Small intestine (tissue), 16 donors: ENCODE measurements around the gene CYP3A5. TPM values are rescaled to one million over a fixed set of nuclear protein-coding genes. Genes with fewer than 3 reads are reported as not detected.
A peak's percentile ranks its signal among the peaks of the same experiment; 100 is the strongest.
"Not testable (repeated sequence)": the region's sequence is repeated elsewhere in the genome, so short reads cannot be mapped to it uniquely, and the experiment has no call there.

Experiments
- DNase-seq, 2 donors: peaks; one replicate each; pipeline versions ENCODE4 v3.0.0 to v3.0.0-alpha.2; 2013
- FAIRE-seq: peaks from 2 replicates; lab custom pipeline; 2012; peaks lifted over from hg19 to GRCh38; lab: Jason Lieb, UNC
- H3K27ac ChIP-seq, 3 donors: one replicate each; pipeline ENCODE4 v1.5.1; 2013; ENCODE audit warnings: low read length in 2 of 3, mild to moderate bottlenecking in 2 of 3, control low read depth in 1 of 3, inconsistent platforms in 1 of 3, low read depth in 1 of 3, moderate library complexity in 1 of 3
- H3K27me3 ChIP-seq, 3 donors: one replicate each; pipeline ENCODE4 v1.6.1; 2013; ENCODE audit warnings: low read length in 3 of 3, inconsistent platforms in 1 of 3; ENCODE audit not compliant: control insufficient read depth in 3 of 3, insufficient read depth in 3 of 3
- H3K36me3 ChIP-seq, 3 donors: one replicate each; pipeline ENCODE4 v1.6.1; 2013; ENCODE audit warnings: low read length in 3 of 3, inconsistent platforms in 1 of 3, low read depth in 1 of 3, mild to moderate bottlenecking in 1 of 3, moderate library complexity in 1 of 3; ENCODE audit not compliant: control insufficient read depth in 3 of 3, insufficient read depth in 2 of 3
- H3K4me1 ChIP-seq, 3 donors: one replicate each; pipeline ENCODE4 v1.6.1; 2013; ENCODE audit warnings: low read length in 2 of 3, inconsistent platforms in 1 of 3, low read depth in 1 of 3, mild to moderate bottlenecking in 1 of 3, moderate library complexity in 1 of 3; ENCODE audit not compliant: control insufficient read depth in 3 of 3, insufficient read depth in 2 of 3
- H3K4me3 ChIP-seq, 3 donors: one replicate each; pipeline ENCODE4 v1.5.1; 2013; ENCODE audit warnings: low read length in 3 of 3, control low read depth in 1 of 3, inconsistent platforms in 1 of 3, low read depth in 1 of 3, mild to moderate bottlenecking in 1 of 3, moderate library complexity in 1 of 3
- H3K9me3 ChIP-seq, 2 donors: one replicate each; pipeline ENCODE4 v1.6.1; 2013; ENCODE audit warnings: low read depth in 1 of 2, low read length in 1 of 2; ENCODE audit not compliant: control insufficient read depth in 2 of 2, insufficient read depth in 1 of 2
- WGBS, 3 donors: extraction: QIAGEN DNeasy Blood & Tissue Kit; methylation state at CpG; one replicate each; pipeline ENCODE4 v1.1.7; 2013; 5-methylcytosine and 5-hydroxymethylcytosine counted together
- long read RNA-seq, 10 donors: transcript quantifications; one replicate each; lab custom pipeline, GENCODE V29; 2026
- polyA plus RNA-seq, 4 donors: library from polyadenylated mRNA; stranded (reverse) in 3 of 4; unstranded in 1 of 4; fragments of 200-250 nt in 3 of 4; fragments of 120-200 nt in 1 of 4; gene quantifications; one replicate each; pipeline versions ENCODE4 v1.2.1 to v1.2.3, GENCODE V29; 2013
- donor health status: healthy with polysubstance abuse.
- donor health status: control.
- donor health status: control.
- donor health status: Bipolar disorder and iron deficiency.
- donor health status: healthy.

Gene CYP3A5
- polyA plus RNA-seq: 1,000 to 10,000 TPM in 1 of 4 donors, 100 to 1,000 TPM in 2, 10 to 100 TPM in 1; 63.7 to 1,093 (median 419) TPM
- long read RNA-seq, donor 1, transcript CYP3A5-203 (5 exons, 1,105 nt): minor isoform, 12 of 112 reads
- long read RNA-seq, donor 1, transcript CYP3A5-201 (13 exons, 1,720 nt): major isoform, 29 of 112 reads
- long read RNA-seq, donor 1, partial matches to known transcripts: 63 of 112 reads
- long read RNA-seq, donor 1, other reads (novel, unspliced or antisense): 0 of 112 reads
- long read RNA-seq, donor 2, partial matches to known transcripts: 0 of 6 reads
- long read RNA-seq, donor 2, other reads (novel, unspliced or antisense): 0 of 6 reads
- long read RNA-seq, donor 3, transcript CYP3A5-215 (3 exons, 622 nt): major isoform, 5 of 15 reads
- long read RNA-seq, donor 3, partial matches to known transcripts: 5 of 15 reads
- long read RNA-seq, donor 3, other reads (novel, unspliced or antisense): 0 of 15 reads
- long read RNA-seq, donor 4: 0 reads
- long read RNA-seq, donor 5, partial matches to known transcripts: 0 of 2 reads
- long read RNA-seq, donor 5, other reads (novel, unspliced or antisense): 0 of 2 reads
- long read RNA-seq, donor 6, transcript CYP3A5-203 (5 exons, 1,105 nt): minor isoform, 6 of 35 reads
- long read RNA-seq, donor 6, transcript CYP3A5-215 (3 exons, 622 nt): minor isoform, 7 of 35 reads
- long read RNA-seq, donor 6, transcript CYP3A5-201 (13 exons, 1,720 nt): major isoform, 11 of 35 reads
- long read RNA-seq, donor 6, partial matches to known transcripts: 11 of 35 reads
- long read RNA-seq, donor 6, other reads (novel, unspliced or antisense): 0 of 35 reads
- long read RNA-seq, donor 7: 0 reads
- long read RNA-seq, donor 8: 0 reads
- long read RNA-seq, donor 9, partial matches to known transcripts: 0 of 2 reads
- long read RNA-seq, donor 9, other reads (novel, unspliced or antisense): 0 of 2 reads
- long read RNA-seq, donor 10, transcript CYP3A5-215 (3 exons, 622 nt): major isoform, 7 of 22 reads
- long read RNA-seq, donor 10, partial matches to known transcripts: 8 of 22 reads
- long read RNA-seq, donor 10, other reads (novel, unspliced or antisense): 0 of 22 reads

GRCh38 chr7:99679400-99680191 lies at the start of gene CYP3A5:
TSS of gene CYP3A5 (minus strand) at chr7:99679996. CDS start at chr7:99679896, 100 bp downstream.
- Histone ChIP-seq H3K9me3 (peaks cover 0 to 14% of the 10 kb centered on the region in 2 donors), H3K27ac (peak within 1 kb of the TSS; percentile 83 to 95 (median 88)), H3K4me3 (peak within 1 kb of the TSS in 2 of 3 donors; percentile 42 to 65), H3K4me1 (peaks cover 0 to 21% (median 4%) of the 10 kb centered on the region in 3 donors), H3K27me3 (no peaks in the 10 kb centered on the region), H3K36me3 (peaks cover 2 to 19% (median 15%) of the 10 kb centered on the region in 3 donors)
- DNase-seq (peak; percentile 87 to 99), FAIRE-seq (no peak)
- 16 to 49% (median 37%) methylated on average over 10 of the region's 10 CpGs for WGBS, 3 donors

DNA sequence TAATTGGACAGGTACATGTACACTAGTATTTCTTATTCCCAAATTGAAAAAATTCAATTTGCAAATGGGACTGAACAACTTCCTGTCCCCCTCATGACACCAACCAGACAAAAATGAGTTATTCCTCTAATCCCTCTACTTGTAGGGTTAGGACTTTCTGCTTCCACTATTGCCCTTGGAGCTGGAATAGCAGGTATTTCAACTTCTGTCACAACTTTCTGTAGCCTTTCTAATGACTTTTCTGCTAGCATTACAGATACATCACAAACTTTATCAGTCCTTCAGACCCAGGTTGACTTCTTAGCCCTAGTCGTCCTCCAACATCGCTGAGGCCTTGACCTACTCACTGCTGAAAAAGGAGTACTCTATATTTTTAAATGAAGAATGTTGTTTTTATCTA lies 48.8 kb upstream of the CYP3A5 start:
- Histone ChIP-seq H3K4me3 (no peak overlapping the region), H3K9me3 (no peaks in the 10 kb centered on the region)
- WGBS, 3 donors: 89 to 91% (median 91%) methylated on average over 2 of the region's 2 CpGs

DNA sequence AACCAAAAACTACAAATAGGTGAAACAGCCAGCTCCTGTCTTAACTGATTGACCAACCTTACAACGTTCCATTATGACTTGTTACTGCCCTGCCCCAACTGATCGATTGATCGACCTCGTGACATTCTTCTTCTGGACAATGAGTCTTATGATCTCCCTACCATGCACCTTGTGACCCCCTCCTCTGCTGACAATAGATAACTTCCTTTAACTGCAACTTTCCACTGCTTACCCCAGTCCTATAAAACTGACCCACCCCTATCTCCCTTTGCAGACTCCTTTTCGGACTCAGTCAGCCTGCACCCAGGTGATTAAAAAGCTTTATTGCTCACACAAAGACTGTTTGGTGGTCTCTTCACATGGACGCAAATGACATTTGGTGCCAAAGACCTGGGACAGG lies 43.4 kb upstream of the CYP3A5 start:
- not testable (repeated sequence) for H3K9me3 ChIP-seq, H3K27me3 ChIP-seq, DNase-seq, H3K36me3 ChIP-seq, H3K4me3 ChIP-seq, FAIRE-seq, H3K4me1 ChIP-seq, H3K27ac ChIP-seq
- WGBS, 3 donors: 88 to 92% (median 90%) methylated on average over 6 of the region's 6 CpGs

More for the DNA sequence above, 48.8 kb upstream of the CYP3A5 start:
- no peaks in the 10 kb centered on the region for H3K36me3 ChIP-seq
- H3K27ac ChIP-seq: peak overlapping the region in 1 of 3 donors; percentile 84
- FAIRE-seq (no peak), DNase-seq (peak in 1 of 2 donors; percentile 33)
- peaks cover 0 to 29% (median 8%) of the 10 kb centered on the region in 3 donors for H3K4me1 ChIP-seq
- no peaks in the 10 kb centered on the region for H3K27me3 ChIP-seq

GRCh38 chr7:99720800-99721595 lies 41.2 kb upstream of the CYP3A5 start:
- Histone ChIP-seq H3K36me3 (no peaks in the 10 kb centered on the region), H3K4me1 (peaks cover 2 to 7% (median 3%) of the 10 kb centered on the region in 3 donors), H3K27me3 (no peaks in the 10 kb centered on the region), H3K27ac (peak overlapping the region; percentile 32 to 79 (median 46)), H3K4me3 (no peak overlapping the region), H3K9me3 (no peaks in the 10 kb centered on the region)
- DNase-seq (no peak), FAIRE-seq (no peak)
- 65 to 83% (median 81%) methylated on average over 5 of the region's 5 CpGs for WGBS, 3 donors

DNA sequence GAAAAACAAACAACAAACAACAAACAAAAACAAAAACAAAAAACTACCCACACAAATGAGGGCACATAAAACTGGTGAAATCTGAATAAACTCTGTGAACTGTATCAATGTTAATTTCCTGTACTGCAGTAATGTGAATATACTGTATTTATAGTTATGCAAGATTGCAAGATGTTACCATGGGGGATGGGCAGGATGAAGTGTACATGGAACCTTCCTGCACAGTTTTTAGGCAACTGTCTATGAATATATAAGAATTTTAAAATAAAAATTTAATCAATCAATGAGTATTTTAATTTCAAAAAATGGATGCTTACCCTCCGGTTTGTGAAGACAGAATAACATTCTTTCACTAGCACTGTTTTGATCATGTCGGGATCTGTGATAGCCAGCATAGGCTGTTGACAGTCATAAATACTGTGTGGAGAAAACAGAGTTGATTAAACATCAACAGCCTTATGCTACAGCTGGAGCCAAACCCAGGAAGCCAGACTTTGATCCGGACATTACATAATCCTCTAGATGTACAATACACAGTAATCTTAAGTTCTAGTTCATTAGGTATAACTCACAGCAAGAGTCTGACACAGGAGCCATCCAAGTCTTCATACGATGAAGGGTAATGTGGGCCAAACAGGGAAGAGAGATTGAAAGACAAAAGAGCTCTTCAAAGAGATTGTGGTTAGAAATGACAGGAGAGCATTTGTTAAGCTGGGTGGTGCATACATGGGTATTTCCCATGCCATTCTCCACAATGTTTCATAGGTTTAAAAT lies 40.4 kb upstream of the CYP3A5 start:
- peak; percentile 91 to 95 for DNase-seq
- FAIRE-seq: no peak

DNA sequence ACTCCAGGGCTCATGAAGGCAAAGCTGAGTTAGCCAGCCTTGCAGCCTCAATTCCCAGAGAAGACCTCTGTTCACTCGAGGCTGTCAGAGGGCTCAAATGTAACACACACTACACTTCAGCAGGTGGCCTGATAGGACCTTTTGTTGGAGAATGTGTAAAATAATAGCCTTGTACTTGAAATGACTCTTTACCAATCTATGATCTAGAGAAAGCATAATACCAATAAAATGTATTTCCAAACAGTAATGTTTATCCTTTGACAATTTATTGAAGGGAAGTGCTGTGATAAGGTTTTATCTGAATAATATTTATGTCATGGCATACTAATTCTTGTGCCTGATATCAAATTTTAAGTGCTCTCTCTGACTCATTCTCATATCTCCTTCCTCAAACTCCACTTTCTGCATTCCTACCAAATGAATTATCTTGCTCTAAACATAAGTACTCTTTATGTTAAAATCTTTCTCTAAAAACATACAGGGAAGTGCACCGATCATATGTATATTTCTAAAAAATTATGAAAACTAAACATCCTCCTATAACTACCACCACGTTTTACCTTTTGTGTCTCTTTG lies 34.3 kb upstream of the CYP3A5 start:
- 52 to 69% (median 64%) methylated on average over 3 of the region's 3 CpGs for WGBS, 3 donors
- FAIRE-seq (peak; percentile 47), DNase-seq (peak in 1 of 2 donors; percentile 56)
- H3K27ac ChIP-seq: no peak overlapping the region
- no peaks in the 10 kb centered on the region for H3K36me3 ChIP-seq
- no peaks in the 10 kb centered on the region for H3K9me3 ChIP-seq
- H3K4me1 ChIP-seq: no peaks in the 10 kb centered on the region
- no peaks in the 10 kb centered on the region for H3K27me3 ChIP-seq
- H3K4me3 ChIP-seq: no peak overlapping the region

More for the DNA sequence above, 40.4 kb upstream of the CYP3A5 start:
- Histone ChIP-seq H3K27ac (peak overlapping the region; percentile 32 to 79 (median 46)), H3K27me3 (no peaks in the 10 kb centered on the region), H3K9me3 (no peaks in the 10 kb centered on the region), H3K4me3 (no peak overlapping the region), H3K4me1 (peaks cover 2 to 7% (median 3%) of the 10 kb centered on the region in 3 donors), H3K36me3 (no peaks in the 10 kb centered on the region)
- WGBS, 3 donors: 8 to 39% (median 24%) methylated on average over 4 of the region's 4 CpGs
